ENCODE results near the gene PPP1CB.
"Not testable (repeated sequence)": the region's sequence is repeated elsewhere in the genome, so short reads cannot be mapped to it uniquely, and the experiment has no call there.

GRCh38 chr2:28742619-28743018, 9.0 kb upstream of the PPP1CB start:
- TF ChIP-seq CTCF, POLR2A (IDR thresholded peaks at IDR 0.05): not testable (repeated sequence)

Data from esophagus squamous epithelium (tissue), 4 donors.